AG09319 (cell line): ENCODE results near the gene SLC35F5.

Experiments used
- DNase-seq: peaks from one replicate; pipeline ENCODE4 v3.0.0-alpha.2; 2010; ENCODE audit warnings: low read depth; ENCODE audit errors: extremely low read depth
- CTCF ChIP-seq: IDR thresholded peaks from 2 replicates; pipeline ENCODE4 v1.5.1; 2011; ENCODE audit warnings: low read depth, mild to moderate bottlenecking, inconsistent platforms, low read length, moderate library complexity

The SLC35F5 gene

GRCh38 chr2:113755035-113755834, 1.2 kb downstream of the SLC35F5 start:
- TF ChIP-seq CTCF: no peak
- no peak for DNase-seq

GRCh38 chr2:113754160-113754559, 2.3 kb downstream of the SLC35F5 start:
- no peak for DNase-seq
- no peak for TF ChIP-seq CTCF

- TF ChIP-seq CTCF: no peak
- DNase-seq: no peak
Observed at GRCh38 chr2:113750385-113750784, 6.1 kb downstream of the SLC35F5 start.

GRCh38 chr2:113741091-113741490, 15.4 kb downstream of the SLC35F5 start:
- TF ChIP-seq CTCF: no peak
- no peak for DNase-seq

GRCh38 chr2:113739849-113740248, 16.6 kb downstream of the SLC35F5 start:
- DNase-seq: no peak
- no peak for TF ChIP-seq CTCF

GRCh38 chr2:113734185-113734584, 22.3 kb downstream of the SLC35F5 start:
- no peak for TF ChIP-seq CTCF
- DNase-seq: no peak

GRCh38 chr2:113724010-113724409, 32.4 kb downstream of the SLC35F5 start:
- DNase-seq: no peak
- no peak for TF ChIP-seq CTCF
